Astrocyte (in vitro differentiated cells and primary cell): Measurements from ENCODE around the gene MALT1. TPM values are rescaled to one million over a fixed set of nuclear protein-coding genes. Genes with fewer than 3 reads are reported as not detected.

ENCODE experiments used
- DNase-seq: peaks from one replicate; pipeline ENCODE4 v3.0.0-alpha.2; 2010; ENCODE audit warnings: low read depth
- FAIRE-seq: peaks from 2 replicates; lab custom pipeline; 2011; peaks lifted over from hg19 to GRCh38; lab: Jason Lieb, UNC
- H2AFZ ChIP-seq: 2 replicates; pipeline ENCODE4 v1.6.0; 2012; ENCODE audit warnings: low read depth, low read length, inconsistent platforms
- H3K27ac ChIP-seq: 2 replicates; pipeline ENCODE4 v1.5.1; 2011; ENCODE audit warnings: low read depth, low read length, inconsistent platforms
- H3K27me3 ChIP-seq: 2 replicates; pipeline ENCODE4 v1.6.0; 2011; ENCODE audit warnings: low read length, inconsistent platforms; ENCODE audit not compliant: insufficient read depth
- H3K36me3 ChIP-seq: 2 replicates; pipeline ENCODE4 v1.5.1; 2011; ENCODE audit warnings: low read length, inconsistent platforms; ENCODE audit not compliant: insufficient read depth
- H3K4me1 ChIP-seq: 2 replicates; pipeline ENCODE4 v1.5.1; 2011; ENCODE audit warnings: low read length, inconsistent platforms; ENCODE audit not compliant: insufficient read depth
- H3K4me2 ChIP-seq: 2 replicates; pipeline ENCODE4 v1.6.0; 2012; ENCODE audit warnings: low read length, inconsistent platforms
- H3K4me3 ChIP-seq: 2 replicates; pipeline ENCODE4 v1.5.1; 2011; ENCODE audit warnings: low read depth, mild to moderate bottlenecking, low read length, inconsistent platforms; ENCODE audit not compliant: insufficient read depth
- H3K79me2 ChIP-seq: 2 replicates; pipeline ENCODE4 v1.6.0; 2012; ENCODE audit warnings: mild to moderate bottlenecking, low read length, inconsistent platforms; ENCODE audit not compliant: insufficient read depth
- H3K9ac ChIP-seq: 2 replicates; pipeline ENCODE4 v1.6.0; 2012; ENCODE audit warnings: mild to moderate bottlenecking, low read length, inconsistent platforms
- H3K9me3 ChIP-seq: 2 replicates; pipeline ENCODE4 v1.5.1; 2012; ENCODE audit warnings: low read depth, mild to moderate bottlenecking, low read length, inconsistent platforms; ENCODE audit not compliant: insufficient read depth
- H4K20me1 ChIP-seq: 2 replicates; pipeline ENCODE4 v1.6.0; 2012; ENCODE audit warnings: low read length, inconsistent platforms; ENCODE audit not compliant: insufficient read depth
- H3K27ac Mint-ChIP-seq: one replicate; pipeline ENCODE4 v1.8.0; 2021; ENCODE audit warnings: mild to moderate bottlenecking, mixed read lengths; ENCODE audit not compliant: unreplicated experiment
- H3K27me3 Mint-ChIP-seq: one replicate; pipeline ENCODE4 v1.8.0; 2021; ENCODE audit warnings: low read depth, mixed read lengths; ENCODE audit not compliant: unreplicated experiment
- H3K36me3 Mint-ChIP-seq: one replicate; pipeline ENCODE4 v1.8.0; 2021; ENCODE audit warnings: low read depth, mixed read lengths; ENCODE audit not compliant: unreplicated experiment
- H3K4me1 Mint-ChIP-seq: one replicate; pipeline ENCODE4 v1.8.0; 2021; ENCODE audit warnings: low read depth, mixed read lengths; ENCODE audit not compliant: unreplicated experiment
- H3K4me3 Mint-ChIP-seq: one replicate; pipeline ENCODE4 v1.8.0; 2021; ENCODE audit warnings: mild to moderate bottlenecking, moderate library complexity, mixed read lengths; ENCODE audit not compliant: unreplicated experiment
- H3K9me3 Mint-ChIP-seq: one replicate; pipeline ENCODE4 v1.8.0; 2021; ENCODE audit warnings: mild to moderate bottlenecking, mixed read lengths; ENCODE audit not compliant: unreplicated experiment
- CTCF ChIP-seq: IDR thresholded peaks from 2 replicates; pipeline ENCODE4 v1.5.1; 2011; ENCODE audit warnings: low read depth, mild to moderate bottlenecking, inconsistent platforms, low read length, moderate library complexity; ENCODE audit not compliant: insufficient read depth
- EZH2 ChIP-seq: IDR thresholded peaks from 2 replicates; pipeline ENCODE4 v1.6.1; 2012; ENCODE audit warnings: mild to moderate bottlenecking, low read length, inconsistent platforms; ENCODE audit not compliant: insufficient read depth
- total RNA-seq: library from RNA; stranded (reverse); gene quantifications from 2 replicates; pipeline ENCODE4 v1.2.1, GENCODE V29; 2021

MALT1 gene
- total RNA-seq, 1 donor from 2014 or later = 40.3 TPM

- Histone ChIP-seq H3K4me3 (no peak overlapping the region), H4K20me1 (no peaks in the 10 kb centered on the region), H3K4me1 (peaks cover 39% of the 10 kb centered on the region), H3K9me3 (no peaks in the 10 kb centered on the region), H3K27me3 (no peaks in the 10 kb centered on the region), H2AFZ (peak overlapping the region; percentile 7), H3K79me2 (no peaks in the 10 kb centered on the region), H3K27ac (peak overlapping the region; percentile 67), H3K9ac (no peak overlapping the region), H3K36me3 (no peaks in the 10 kb centered on the region), H3K4me2 (peak overlapping the region; percentile 37)
- TF ChIP-seq EZH2 (no peak), CTCF (no peak)
- Mint-ChIP-seq H3K9me3 (no peaks in the 10 kb centered on the region), H3K4me1 (peaks cover 38% of the 10 kb centered on the region), H3K27ac (peak overlapping the region; percentile 73), H3K27me3 (no peaks in the 10 kb centered on the region), H3K4me3 (no peak overlapping the region), H3K36me3 (no peaks in the 10 kb centered on the region)
- DNase-seq (peak; percentile 54), FAIRE-seq (no peak)
These were observed 117.2 kb downstream of the MALT1 start for GRCh38 chr18:58788470-58788869.

GRCh38 chr18:58788971-58789875 lies 118.0 kb downstream of the MALT1 start:
- no peaks in the 10 kb centered on the region for H3K9me3 Mint-ChIP-seq
- H2AFZ ChIP-seq = peak overlapping the region; percentile 7
- H3K27me3 ChIP-seq = no peaks in the 10 kb centered on the region
- H3K4me3 ChIP-seq = no peak overlapping the region
- no peak overlapping the region for H3K4me3 Mint-ChIP-seq
- TF ChIP-seq EZH2 = no peak
- TF ChIP-seq CTCF = no peak
- H3K36me3 Mint-ChIP-seq = no peaks in the 10 kb centered on the region
- peaks cover 37% of the 10 kb centered on the region for H3K4me1 ChIP-seq
- no peaks in the 10 kb centered on the region for H3K27me3 Mint-ChIP-seq
- peak overlapping the region; percentile 67 for H3K27ac ChIP-seq
- peak; percentile 78 for FAIRE-seq
- H4K20me1 ChIP-seq = no peaks in the 10 kb centered on the region
- DNase-seq = peak; percentile 77
- no peaks in the 10 kb centered on the region for H3K79me2 ChIP-seq
- H3K4me1 Mint-ChIP-seq = peaks cover 37% of the 10 kb centered on the region
- H3K36me3 ChIP-seq = no peaks in the 10 kb centered on the region
- peak overlapping the region; percentile 73 for H3K27ac Mint-ChIP-seq
- H3K9me3 ChIP-seq = no peaks in the 10 kb centered on the region
- peak overlapping the region; percentile 19 for H3K9ac ChIP-seq
- H3K4me2 ChIP-seq = peak overlapping the region; percentile 37

- Mint-ChIP-seq H3K36me3 (no peaks in the 10 kb centered on the region), H3K27ac (peak overlapping the region; percentile 73), H3K9me3 (no peaks in the 10 kb centered on the region), H3K27me3 (no peaks in the 10 kb centered on the region), H3K4me1 (peaks cover 30% of the 10 kb centered on the region), H3K4me3 (no peak overlapping the region)
- Histone ChIP-seq H3K79me2 (no peaks in the 10 kb centered on the region), H3K4me3 (no peak overlapping the region), H3K9ac (peak overlapping the region; percentile 19), H4K20me1 (no peaks in the 10 kb centered on the region), H3K27ac (peak overlapping the region; percentile 67), H3K4me2 (peak overlapping the region; percentile 37), H3K4me1 (peaks cover 30% of the 10 kb centered on the region), H3K9me3 (no peaks in the 10 kb centered on the region), H3K27me3 (no peaks in the 10 kb centered on the region), H3K36me3 (no peaks in the 10 kb centered on the region), H2AFZ (peak overlapping the region; percentile 39)
- DNase-seq = no peak
- TF ChIP-seq CTCF (no peak), EZH2 (no peak)
- FAIRE-seq = no peak
These were observed 118.6 kb downstream of the MALT1 start for GRCh38 chr18:58789876-58790240.
